ENCODE results near the gene CELF2. TPM values are rescaled to one million over a fixed set of nuclear protein-coding genes. Genes with fewer than 3 reads are reported as not detected.

Gene CELF2
- total RNA-seq, 2 experiments from 2014 or later = 197 to 205 TPM

GRCh38 chr10:11088709-11089108, 71.0 kb downstream of the CELF2 start:
- ChIA-PET POLR2A (no interaction called here), CTCF (no interaction called here)
- no peak overlapping the region for H3K27ac ChIP-seq (ENCODE audit: low read depth in 1 of 2, low read length in 2 of 2)
- no peak overlapping the region for H3K4me3 Mint-ChIP-seq
- H3K27me3 ChIP-seq (ENCODE audit: control insufficient read depth in 1 of 2, insufficient read depth in 2 of 2, low read length in 2 of 2) = no peaks in the 10 kb centered on the region
- H3K9me3 ChIP-seq (ENCODE audit: control insufficient read depth in 1 of 2, insufficient read depth in 1 of 2, low read length in 2 of 2) = no peaks in the 10 kb centered on the region
- no peaks in the 10 kb centered on the region for H3K4me1 Mint-ChIP-seq (ENCODE audit: low read depth)
- no peaks in the 10 kb centered on the region for H3K36me3 Mint-ChIP-seq (ENCODE audit: low read depth)
- no peak for DNase-seq
- no peaks in the 10 kb centered on the region for H3K27me3 Mint-ChIP-seq
- ATAC-seq (ENCODE audit: poor library complexity) = peak; percentile 14
- intact Hi-C loops (cut with DNase I, micrococcal nuclease) = no loop called here
- no peaks in the 10 kb centered on the region for H3K9me3 Mint-ChIP-seq
- no peak overlapping the region for H3K4me3 ChIP-seq (ENCODE audit: low read length)
- peaks cover 18% of the 10 kb centered on the region for H3K4me1 ChIP-seq (ENCODE audit: insufficient read depth, low read length)
- no peak for TF ChIP-seq CTCF (IDR thresholded peaks at IDR 0.05)
- H3K27ac Mint-ChIP-seq = no peak overlapping the region
- H3K36me3 ChIP-seq (ENCODE audit: insufficient read depth, low read length) = no peaks in the 10 kb centered on the region

GRCh38 chr10:11089272-11089671, 71.6 kb downstream of the CELF2 start:
- Histone ChIP-seq H3K36me3 (ENCODE audit: insufficient read depth, low read length) (no peaks in the 10 kb centered on the region), H3K27ac (ENCODE audit: low read depth in 1 of 2, low read length in 2 of 2) (no peak overlapping the region), H3K4me3 (ENCODE audit: low read length) (no peak overlapping the region), H3K27me3 (ENCODE audit: control insufficient read depth in 1 of 2, insufficient read depth in 2 of 2, low read length in 2 of 2) (no peaks in the 10 kb centered on the region), H3K9me3 (ENCODE audit: control insufficient read depth in 1 of 2, insufficient read depth in 1 of 2, low read length in 2 of 2) (no peaks in the 10 kb centered on the region), H3K4me1 (ENCODE audit: insufficient read depth, low read length) (peaks cover 18% of the 10 kb centered on the region)
- peak in 1 of 14 experiments; percentile 29 for DNase-seq
- intact Hi-C loops (cut with DNase I, micrococcal nuclease) = no loop called here
- CTCF ChIA-PET = no interaction called here
- peak; percentile 46 for ATAC-seq (ENCODE audit: poor library complexity)
- Mint-ChIP-seq H3K9me3 (no peaks in the 10 kb centered on the region), H3K27me3 (no peaks in the 10 kb centered on the region), H3K4me1 (ENCODE audit: low read depth) (no peaks in the 10 kb centered on the region), H3K27ac (no peak overlapping the region), H3K36me3 (ENCODE audit: low read depth) (no peaks in the 10 kb centered on the region), H3K4me3 (no peak overlapping the region)
- no peak for TF ChIP-seq CTCF (IDR thresholded peaks at IDR 0.05)
- POLR2A ChIA-PET = no interaction called here

GRCh38 chr10:11091517-11092102, 73.9 kb downstream of the CELF2 start:
- H3K27ac ChIP-seq (ENCODE audit: low read depth in 1 of 2, low read length in 2 of 2) = no peak overlapping the region
- no peaks in the 10 kb centered on the region for H3K36me3 Mint-ChIP-seq (ENCODE audit: low read depth)
- H3K4me3 ChIP-seq (ENCODE audit: low read length) = no peak overlapping the region
- DNase-seq (no peak), ATAC-seq (ENCODE audit: poor library complexity) (no peak)
- H3K9me3 ChIP-seq (ENCODE audit: control insufficient read depth in 1 of 2, insufficient read depth in 1 of 2, low read length in 2 of 2) = no peaks in the 10 kb centered on the region
- H3K36me3 ChIP-seq (ENCODE audit: insufficient read depth, low read length) = no peaks in the 10 kb centered on the region
- H3K4me3 Mint-ChIP-seq = no peak overlapping the region
- no peaks in the 10 kb centered on the region for H3K27me3 ChIP-seq (ENCODE audit: control insufficient read depth in 1 of 2, insufficient read depth in 2 of 2, low read length in 2 of 2)
- intact Hi-C loops (cut with DNase I, micrococcal nuclease) = no loop called here
- no peaks in the 10 kb centered on the region for H3K27me3 Mint-ChIP-seq
- H3K27ac Mint-ChIP-seq = no peak overlapping the region
- TF ChIP-seq CTCF (IDR thresholded peaks at IDR 0.05) = no peak
- ChIA-PET CTCF (no interaction called here), POLR2A (no interaction called here)
- no peaks in the 10 kb centered on the region for H3K9me3 Mint-ChIP-seq
- peaks cover 18% of the 10 kb centered on the region for H3K4me1 ChIP-seq (ENCODE audit: insufficient read depth, low read length)
- H3K4me1 Mint-ChIP-seq (ENCODE audit: low read depth) = peaks cover 6% of the 10 kb centered on the region
